H9 (cell line): ENCODE measurements around the gene C17orf50. TPM values are rescaled to one million over a fixed set of nuclear protein-coding genes. Genes with fewer than 3 reads are reported as not detected.

Experiments
- DNase-seq: peaks from one replicate; pipeline ENCODE4 v3.0.0-alpha.2; 2017
- H2AFZ ChIP-seq: one replicate; pipeline ENCODE4 v1.6.1; 2013; ENCODE audit warnings: mild to moderate bottlenecking, low read length, control low read depth, moderate library complexity
- H2AK5ac ChIP-seq: 2 replicates; pipeline ENCODE4 v1.6.1; 2013; ENCODE audit warnings: low read length, control low read depth, mixed read lengths; ENCODE audit not compliant: insufficient read length
- H2BK120ac ChIP-seq: one replicate; pipeline ENCODE4 v1.6.1; 2013; ENCODE audit warnings: low read depth, mild to moderate bottlenecking, low read length, control low read depth, inconsistent platforms; ENCODE audit not compliant: poor library complexity, severe bottlenecking
- H2BK12ac ChIP-seq: 2 replicates; pipeline ENCODE4 v1.6.1; 2013; ENCODE audit warnings: low read length, control low read depth, mixed read lengths, low read depth; ENCODE audit not compliant: insufficient read length
- H2BK15ac ChIP-seq: 2 replicates; pipeline ENCODE4 v1.6.1; 2013; ENCODE audit warnings: low read depth, low read length, control low read depth
- H2BK20ac ChIP-seq: one replicate; pipeline ENCODE4 v1.6.1; 2013; ENCODE audit warnings: low read depth, mild to moderate bottlenecking, low read length, control low read depth, inconsistent platforms; ENCODE audit not compliant: poor library complexity, severe bottlenecking
- H2BK5ac ChIP-seq: 2 replicates; pipeline ENCODE4 v1.6.1; 2013; ENCODE audit warnings: low read length, control low read depth, mixed read lengths; ENCODE audit not compliant: insufficient read length
- H3K14ac ChIP-seq: 2 replicates; pipeline ENCODE4 v1.6.1; 2013; ENCODE audit warnings: low read length, control low read depth; ENCODE audit not compliant: insufficient read depth
- H3K18ac ChIP-seq: 2 replicates; pipeline ENCODE4 v1.6.1; 2013; ENCODE audit warnings: low read depth, mild to moderate bottlenecking, mixed read lengths, low read length, control low read depth; ENCODE audit not compliant: insufficient read length
- H3K23ac ChIP-seq: 2 replicates; pipeline ENCODE4 v1.6.1; 2013; ENCODE audit warnings: low read length, control low read depth, mixed read lengths, low read depth; ENCODE audit not compliant: insufficient read length
- H3K23me2 ChIP-seq: 2 replicates; pipeline ENCODE4 v1.6.1; 2013; ENCODE audit warnings: low read depth, mild to moderate bottlenecking, mixed read lengths, low read length, control low read depth; ENCODE audit not compliant: insufficient read length, poor library complexity, severe bottlenecking
- H3K27ac ChIP-seq: 2 replicates; pipeline ENCODE4 v1.5.1; 2013; ENCODE audit warnings: low read length, control low read depth, mixed read lengths, low read depth; ENCODE audit not compliant: insufficient read length
- H3K27me3 ChIP-seq: 2 replicates; pipeline ENCODE4 v1.6.1; 2013; ENCODE audit warnings: low read length, control low read depth, inconsistent platforms; ENCODE audit not compliant: insufficient read depth
- H3K4ac ChIP-seq: 2 replicates; pipeline ENCODE4 v1.6.1; 2013; ENCODE audit warnings: low read depth, mild to moderate bottlenecking, control low read depth, inconsistent platforms, low read length, moderate library complexity
- H3K4me1 ChIP-seq: 2 replicates; pipeline ENCODE4 v1.6.1; 2013; ENCODE audit warnings: low read length, control low read depth, inconsistent platforms; ENCODE audit not compliant: insufficient read depth
- H3K4me2 ChIP-seq: 2 replicates; pipeline ENCODE4 v1.6.1; 2013; ENCODE audit warnings: low read length, control low read depth, mixed read lengths; ENCODE audit not compliant: insufficient read length, insufficient read depth
- H3K56ac ChIP-seq: 2 replicates; pipeline ENCODE4 v1.6.1; 2013; ENCODE audit warnings: low read depth, mild to moderate bottlenecking, mixed read lengths, low read length, control low read depth; ENCODE audit not compliant: insufficient read length
- H3K79me1 ChIP-seq: 2 replicates; pipeline ENCODE4 v1.6.1; 2013; ENCODE audit warnings: low read depth, mild to moderate bottlenecking, moderate library complexity, low read length, control low read depth, inconsistent platforms; ENCODE audit not compliant: insufficient read depth, poor library complexity, severe bottlenecking
- H3K79me2 ChIP-seq: 2 replicates; pipeline ENCODE4 v1.6.1; 2013; ENCODE audit warnings: low read length, control low read depth, inconsistent platforms; ENCODE audit not compliant: insufficient read depth
- H3K9ac ChIP-seq: 2 replicates; pipeline ENCODE4 v1.6.1; 2013; ENCODE audit warnings: low read length, control low read depth, mixed read lengths; ENCODE audit not compliant: insufficient read length; ENCODE audit errors: extremely low read depth
- H3K9me3 ChIP-seq: one replicate; pipeline ENCODE4 v1.6.1; 2013; ENCODE audit warnings: low read depth, low read length, inconsistent platforms; ENCODE audit not compliant: control insufficient read depth
- H3T11ph ChIP-seq: one replicate; pipeline ENCODE4 v1.6.1; 2013; ENCODE audit warnings: mild to moderate bottlenecking, low read length, control low read depth, inconsistent platforms
- H4K20me1 ChIP-seq: one replicate; pipeline ENCODE4 v1.6.1; 2013; ENCODE audit not compliant: control insufficient read depth, insufficient read length, insufficient read depth
- H4K5ac ChIP-seq: 2 replicates; pipeline ENCODE4 v1.6.1; 2013; ENCODE audit warnings: low read depth, mild to moderate bottlenecking, mixed read lengths, low read length, control low read depth; ENCODE audit not compliant: insufficient read length
- H4K8ac ChIP-seq: replicated peaks from 2 replicates; pipeline ENCODE4 v1.6.1; 2013; ENCODE audit warnings: low read length, control low read depth, mixed read lengths, low read depth; ENCODE audit not compliant: insufficient read length
- H4K91ac ChIP-seq: 2 replicates; pipeline ENCODE4 v1.6.1; 2013; ENCODE audit warnings: low read depth, mild to moderate bottlenecking, moderate library complexity, mixed read lengths, low read length, control low read depth; ENCODE audit not compliant: insufficient read length
- H3K27ac Mint-ChIP-seq, 3 experiments: 2 replicates in 2 of 3; 3 replicates in 1 of 3; pipeline ENCODE4 v1.8.0; 2020 to 2021; ENCODE audit warnings: mixed read lengths in 3 of 3, mild to moderate bottlenecking in 1 of 3, moderate library complexity in 1 of 3
- H3K27me3 Mint-ChIP-seq: 2 replicates; pipeline ENCODE4 v1.8.0; 2021; ENCODE audit warnings: low read depth, mild to moderate bottlenecking, moderate library complexity, mixed read lengths
- H3K36me3 Mint-ChIP-seq, 3 experiments: 2 replicates in 2 of 3; 3 replicates in 1 of 3; pipeline ENCODE4 v1.8.0; 2020 to 2021; ENCODE audit warnings: low read depth in 3 of 3, mixed read lengths in 3 of 3; ENCODE audit not compliant: insufficient read depth in 1 of 3
- H3K4me1 Mint-ChIP-seq, 2 experiments: 2 replicates each; pipeline ENCODE4 v1.8.0; 2020; ENCODE audit warnings: mixed read lengths in 2 of 2
- H3K4me3 Mint-ChIP-seq, 2 experiments: 2 replicates in 1 of 2; 3 replicates in 1 of 2; pipeline ENCODE4 v1.8.0; 2020 to 2021; ENCODE audit warnings: mild to moderate bottlenecking in 2 of 2, mixed read lengths in 2 of 2, moderate library complexity in 1 of 2
- H3K9me3 Mint-ChIP-seq, 2 experiments: 2 replicates in 1 of 2; 3 replicates in 1 of 2; pipeline ENCODE4 v1.8.0; 2020; ENCODE audit warnings: mild to moderate bottlenecking in 2 of 2, mixed read lengths in 2 of 2, moderate library complexity in 1 of 2
- WGBS: extraction: QIAGEN DNeasy Blood & Tissue Kit; methylation state at CpG from one replicate; pipeline ENCODE4 v1.1.7; 2013; ENCODE audit warnings: missing lambda C conversion rate, low lambda C conversion rate, mixed read lengths; ENCODE audit not compliant: insufficient read length; ENCODE audit errors: extremely low coverage; 5-methylcytosine and 5-hydroxymethylcytosine counted together
- total RNA-seq: library from RNA; stranded (reverse); gene quantifications from 2 replicates; pipeline ENCODE4 v1.2.1, GENCODE V29; 2021
- TF ChIP-seq, protein P1 (sequence below): fragments of 200-600 bp; sonication (generic); conservative IDR thresholded peaks from 3 replicates; pipeline ENCODE4 v1.8.0; 2021; ENCODE audit warnings: antibody characterized with exemption, mild to moderate bottlenecking

C17orf50 gene
- total RNA-seq, 1 experiment from 2014 or later, result not detected

DNA sequence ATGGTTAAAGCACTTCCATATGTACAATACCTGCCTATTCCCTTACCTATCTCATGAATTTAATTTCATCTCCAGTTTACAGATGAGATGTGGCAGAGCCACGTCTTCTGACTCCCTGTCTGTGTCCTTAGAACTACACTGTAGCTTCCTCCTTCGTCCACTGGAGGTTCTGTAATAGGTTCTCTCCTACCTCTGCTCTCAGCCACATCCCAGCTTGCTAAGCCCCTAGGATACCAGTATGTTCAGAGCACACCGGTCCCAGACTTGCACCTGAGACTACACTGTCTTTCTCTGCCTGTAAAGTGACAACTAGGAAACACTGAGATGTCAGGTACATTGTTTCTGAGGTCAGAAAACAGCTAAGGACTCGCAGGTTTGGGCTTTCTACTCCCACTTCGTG, 33.1 kb upstream of the C17orf50 start:
- Histone ChIP-seq H3K4me2 (no peak overlapping the region), H4K91ac (no peak overlapping the region), H4K8ac (no peak overlapping the region), H2BK20ac (no peak overlapping the region), H2BK5ac (no peak overlapping the region), H2AFZ (no peak overlapping the region), H3K9ac (no peak overlapping the region), H3K56ac (no peak overlapping the region), H2BK120ac (no peak overlapping the region), H4K5ac (no peak overlapping the region), H3K18ac (no peak overlapping the region), H3K23me2 (peaks cover 6% of the 10 kb centered on the region), H3K14ac (no peak overlapping the region), H3K4ac (no peak overlapping the region), H3T11ph (no peak overlapping the region), H3K27ac (no peak overlapping the region), H3K23ac (no peak overlapping the region), H2AK5ac (no peak overlapping the region), H3K27me3 (no peaks in the 10 kb centered on the region), H3K79me2 (no peaks in the 10 kb centered on the region), H4K20me1 (no peaks in the 10 kb centered on the region), H3K4me1 (peaks cover 3% of the 10 kb centered on the region; the same call in 1 of the 2 replicates), H3K79me1 (no peaks in the 10 kb centered on the region), H2BK15ac (no peak overlapping the region), H2BK12ac (no peak overlapping the region), H3K9me3 (no peaks in the 10 kb centered on the region)
- H3K36me3 Mint-ChIP-seq, result peaks cover 7 to 27% (median 27%) of the 10 kb centered on the region in 3 experiments; a peak in 6 of 7 replicates
- H3K9me3 Mint-ChIP-seq, result no peaks in the 10 kb centered on the region
- no CpG with 5 or more reads among the region's 5 CpGs for WGBS
- H3K27ac Mint-ChIP-seq, result no peak overlapping the region
- no peak overlapping the region; a peak in 1 of 5 replicates for H3K4me3 Mint-ChIP-seq
- TF ChIP-seq, protein P1, sequence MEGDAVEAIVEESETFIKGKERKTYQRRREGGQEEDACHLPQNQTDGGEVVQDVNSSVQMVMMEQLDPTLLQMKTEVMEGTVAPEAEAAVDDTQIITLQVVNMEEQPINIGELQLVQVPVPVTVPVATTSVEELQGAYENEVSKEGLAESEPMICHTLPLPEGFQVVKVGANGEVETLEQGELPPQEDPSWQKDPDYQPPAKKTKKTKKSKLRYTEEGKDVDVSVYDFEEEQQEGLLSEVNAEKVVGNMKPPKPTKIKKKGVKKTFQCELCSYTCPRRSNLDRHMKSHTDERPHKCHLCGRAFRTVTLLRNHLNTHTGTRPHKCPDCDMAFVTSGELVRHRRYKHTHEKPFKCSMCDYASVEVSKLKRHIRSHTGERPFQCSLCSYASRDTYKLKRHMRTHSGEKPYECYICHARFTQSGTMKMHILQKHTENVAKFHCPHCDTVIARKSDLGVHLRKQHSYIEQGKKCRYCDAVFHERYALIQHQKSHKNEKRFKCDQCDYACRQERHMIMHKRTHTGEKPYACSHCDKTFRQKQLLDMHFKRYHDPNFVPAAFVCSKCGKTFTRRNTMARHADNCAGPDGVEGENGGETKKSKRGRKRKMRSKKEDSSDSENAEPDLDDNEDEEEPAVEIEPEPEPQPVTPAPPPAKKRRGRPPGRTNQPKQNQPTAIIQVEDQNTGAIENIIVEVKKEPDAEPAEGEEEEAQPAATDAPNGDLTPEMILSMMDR, result no peak
- no peak for DNase-seq
- H3K4me1 Mint-ChIP-seq, result peaks cover 38 to 47% of the 10 kb centered on the region in 2 experiments
- H3K27me3 Mint-ChIP-seq, result peaks cover 15% of the 10 kb centered on the region
